OCI-LY1 (cell line): ENCODE data around the gene CHST6.

Source experiments
- EZH2 ChIP-seq: fragments of 200-600 bp; sonication (generic), shearing (Covaris generic); IDR thresholded peaks from 2 replicates; pipeline ENCODE4 v1.8.0; 2017; ENCODE audit warnings: borderline replicate concordance, mixed run types, mild to moderate bottlenecking, antibody characterized with exemption, low read length, moderate library complexity, mixed read lengths
- TF ChIP-seq, protein P1 (sequence below): fragments of 200-600 bp; sonication (generic), shearing (Covaris generic); IDR thresholded peaks from 2 replicates; pipeline ENCODE4 v1.5.1; 2017; ENCODE audit warnings: mild to moderate bottlenecking, antibody characterized with exemption, low read length, moderate library complexity, mixed read lengths

DNA sequence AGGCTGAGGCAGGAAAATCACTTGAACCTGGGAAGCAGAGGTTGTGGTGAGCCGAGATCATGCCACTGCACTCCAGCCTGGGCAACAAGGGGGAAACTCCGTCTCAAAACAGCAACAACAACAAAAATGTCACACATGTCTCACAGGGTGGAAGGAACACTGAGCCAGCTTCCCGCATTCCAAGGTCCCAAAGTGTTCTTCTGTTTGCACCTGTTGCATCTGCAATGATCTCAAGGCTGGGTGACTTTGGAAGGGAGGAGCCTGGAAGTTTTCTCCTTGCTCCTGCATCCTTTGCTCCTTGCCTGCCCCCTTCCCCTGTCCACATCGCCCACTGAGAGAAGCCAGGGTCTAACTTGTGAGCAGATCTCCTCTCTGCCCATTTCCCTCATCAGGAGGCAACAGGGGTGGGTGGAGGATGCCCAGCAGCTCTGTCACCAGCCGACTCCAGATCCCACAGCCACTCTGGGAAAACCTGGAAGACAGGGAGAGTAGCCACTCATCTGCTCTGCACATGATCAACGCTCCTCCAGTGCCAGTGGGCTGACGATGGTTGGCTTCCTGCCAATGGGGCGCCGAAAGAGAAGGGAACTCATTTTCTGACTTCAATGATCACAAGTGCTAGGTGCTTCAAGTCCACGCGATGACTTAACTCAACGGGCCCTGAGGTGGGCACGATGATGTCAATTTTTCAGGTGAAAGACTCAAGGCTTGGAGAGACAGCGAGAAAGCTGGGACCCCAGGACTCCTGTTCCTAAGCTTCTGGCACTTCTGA is 12.6 kb downstream of the CHST6 start:
- no peak for TF ChIP-seq EZH2
- TF ChIP-seq, protein P1, sequence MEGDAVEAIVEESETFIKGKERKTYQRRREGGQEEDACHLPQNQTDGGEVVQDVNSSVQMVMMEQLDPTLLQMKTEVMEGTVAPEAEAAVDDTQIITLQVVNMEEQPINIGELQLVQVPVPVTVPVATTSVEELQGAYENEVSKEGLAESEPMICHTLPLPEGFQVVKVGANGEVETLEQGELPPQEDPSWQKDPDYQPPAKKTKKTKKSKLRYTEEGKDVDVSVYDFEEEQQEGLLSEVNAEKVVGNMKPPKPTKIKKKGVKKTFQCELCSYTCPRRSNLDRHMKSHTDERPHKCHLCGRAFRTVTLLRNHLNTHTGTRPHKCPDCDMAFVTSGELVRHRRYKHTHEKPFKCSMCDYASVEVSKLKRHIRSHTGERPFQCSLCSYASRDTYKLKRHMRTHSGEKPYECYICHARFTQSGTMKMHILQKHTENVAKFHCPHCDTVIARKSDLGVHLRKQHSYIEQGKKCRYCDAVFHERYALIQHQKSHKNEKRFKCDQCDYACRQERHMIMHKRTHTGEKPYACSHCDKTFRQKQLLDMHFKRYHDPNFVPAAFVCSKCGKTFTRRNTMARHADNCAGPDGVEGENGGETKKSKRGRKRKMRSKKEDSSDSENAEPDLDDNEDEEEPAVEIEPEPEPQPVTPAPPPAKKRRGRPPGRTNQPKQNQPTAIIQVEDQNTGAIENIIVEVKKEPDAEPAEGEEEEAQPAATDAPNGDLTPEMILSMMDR = no peak
